ENCODE results near the gene PLN.
A peak's percentile ranks its signal among the peaks of the same experiment; 100 is the strongest.

PLN gene

GRCh38 chr6:118525913-118526780 is 21.9 kb upstream of the PLN start:
- Mint-ChIP-seq H3K4me3 (no peak overlapping the region), H3K9me3 (no peaks in the 10 kb centered on the region), H3K36me3 (peaks cover 48% of the 10 kb centered on the region), H3K4me1 (peaks cover 17% of the 10 kb centered on the region), H3K27me3 (no peaks in the 10 kb centered on the region), H3K27ac (no peak overlapping the region)
- no peak for ATAC-seq

GRCh38 chr6:118528129-118528528 is 20.0 kb upstream of the PLN start:
- no peak for ATAC-seq
- Mint-ChIP-seq H3K4me1 (peaks cover 29% of the 10 kb centered on the region), H3K4me3 (no peak overlapping the region), H3K9me3 (peaks cover 4% of the 10 kb centered on the region), H3K27me3 (no peaks in the 10 kb centered on the region), H3K27ac (no peak overlapping the region), H3K36me3 (peaks cover 45% of the 10 kb centered on the region)

GRCh38 chr6:118529756-118530155 is 18.3 kb upstream of the PLN start:
- Mint-ChIP-seq H3K27ac (no peak overlapping the region), H3K36me3 (peaks cover 44% of the 10 kb centered on the region)
- ATAC-seq = no peak

GRCh38 chr6:118530942-118531341 is 17.2 kb upstream of the PLN start:
- H3K4me1 Mint-ChIP-seq = peaks cover 32% of the 10 kb centered on the region
- H3K27me3 Mint-ChIP-seq = no peaks in the 10 kb centered on the region
- H3K27ac Mint-ChIP-seq = no peak overlapping the region
- ATAC-seq = no peak
- H3K4me3 Mint-ChIP-seq = no peak overlapping the region
- H3K9me3 Mint-ChIP-seq = peaks cover 4% of the 10 kb centered on the region
- peaks cover 34% of the 10 kb centered on the region for H3K36me3 Mint-ChIP-seq

More at GRCh38 chr6:118529756-118530155, 18.3 kb upstream of the PLN start:
- Mint-ChIP-seq H3K4me1 (peaks cover 30% of the 10 kb centered on the region), H3K4me3 (no peak overlapping the region), H3K9me3 (peaks cover 4% of the 10 kb centered on the region), H3K27me3 (no peaks in the 10 kb centered on the region)

- peaks cover 32% of the 10 kb centered on the region for H3K36me3 Mint-ChIP-seq
- no peak for ATAC-seq
- no peak overlapping the region for H3K27ac Mint-ChIP-seq
- H3K4me3 Mint-ChIP-seq = no peak overlapping the region
- no peaks in the 10 kb centered on the region for H3K27me3 Mint-ChIP-seq
- peaks cover 4% of the 10 kb centered on the region for H3K9me3 Mint-ChIP-seq
- peaks cover 31% of the 10 kb centered on the region for H3K4me1 Mint-ChIP-seq
These were observed 12.8 kb upstream of the PLN start for GRCh38 chr6:118535176-118535844.

GRCh38 chr6:118536478-118536877 is 11.6 kb upstream of the PLN start:
- H3K9me3 Mint-ChIP-seq = peaks cover 2% of the 10 kb centered on the region
- H3K4me3 Mint-ChIP-seq = no peak overlapping the region
- no peak for ATAC-seq
- H3K36me3 Mint-ChIP-seq = peaks cover 21% of the 10 kb centered on the region
- no peak overlapping the region for H3K27ac Mint-ChIP-seq
- H3K4me1 Mint-ChIP-seq = peaks cover 26% of the 10 kb centered on the region
- H3K27me3 Mint-ChIP-seq = no peaks in the 10 kb centered on the region

GRCh38 chr6:118537574-118537973 is 10.5 kb upstream of the PLN start:
- H3K27ac Mint-ChIP-seq = no peak overlapping the region
- peaks cover 19% of the 10 kb centered on the region for H3K4me1 Mint-ChIP-seq
- no peaks in the 10 kb centered on the region for H3K9me3 Mint-ChIP-seq
- no peaks in the 10 kb centered on the region for H3K27me3 Mint-ChIP-seq
- peaks cover 11% of the 10 kb centered on the region for H3K36me3 Mint-ChIP-seq
- no peak overlapping the region for H3K4me3 Mint-ChIP-seq
- ATAC-seq = no peak

- no peak overlapping the region for H3K4me3 Mint-ChIP-seq
- no peak for ATAC-seq
- H3K4me1 Mint-ChIP-seq = no peaks in the 10 kb centered on the region
- no peak overlapping the region for H3K27ac Mint-ChIP-seq
- peaks cover 5% of the 10 kb centered on the region for H3K36me3 Mint-ChIP-seq
- no peaks in the 10 kb centered on the region for H3K9me3 Mint-ChIP-seq
- H3K27me3 Mint-ChIP-seq = no peaks in the 10 kb centered on the region
These were observed 5.7 kb upstream of the PLN start for GRCh38 chr6:118542184-118542952.

GRCh38 chr6:118544105-118544504 is 4.0 kb upstream of the PLN start:
- Mint-ChIP-seq H3K4me3 (no peak overlapping the region), H3K4me1 (peaks cover 6% of the 10 kb centered on the region), H3K36me3 (peaks cover 5% of the 10 kb centered on the region), H3K9me3 (no peaks in the 10 kb centered on the region), H3K27me3 (no peaks in the 10 kb centered on the region), H3K27ac (no peak overlapping the region)
- no peak for ATAC-seq

- Mint-ChIP-seq H3K4me3 (no peak overlapping the region), H3K27me3 (no peaks in the 10 kb centered on the region), H3K4me1 (peaks cover 12% of the 10 kb centered on the region), H3K9me3 (no peaks in the 10 kb centered on the region), H3K36me3 (peaks cover 5% of the 10 kb centered on the region), H3K27ac (no peak overlapping the region)
- ATAC-seq = no peak
These were observed 1.8 kb upstream of the PLN start for GRCh38 chr6:118546164-118546879.

- Mint-ChIP-seq H3K4me3 (no peak overlapping the region), H3K9me3 (no peaks in the 10 kb centered on the region), H3K4me1 (peaks cover 14% of the 10 kb centered on the region)
These were observed 1.2 kb upstream of the PLN start for GRCh38 chr6:118546880-118547218.

GRCh38 chr6:118548613-118549012 is 517 bp downstream of the PLN start:
- peaks cover 3% of the 10 kb centered on the region for H3K36me3 Mint-ChIP-seq
- no peaks in the 10 kb centered on the region for H3K9me3 Mint-ChIP-seq
- ATAC-seq = no peak
- no peaks in the 10 kb centered on the region for H3K27me3 Mint-ChIP-seq
- H3K27ac Mint-ChIP-seq = no peak overlapping the region
- peaks cover 14% of the 10 kb centered on the region for H3K4me1 Mint-ChIP-seq
- H3K4me3 Mint-ChIP-seq = no peak overlapping the region

More at GRCh38 chr6:118546880-118547218, 1.2 kb upstream of the PLN start:
- Mint-ChIP-seq H3K27ac (no peak overlapping the region), H3K36me3 (peaks cover 5% of the 10 kb centered on the region), H3K27me3 (no peaks in the 10 kb centered on the region)
- no peak for ATAC-seq

GRCh38 chr6:118551063-118552053 is 3.3 kb downstream of the PLN start:
- peaks cover 14% of the 10 kb centered on the region for H3K4me1 Mint-ChIP-seq
- no peak overlapping the region for H3K4me3 Mint-ChIP-seq
- peaks cover 15% of the 10 kb centered on the region for H3K36me3 Mint-ChIP-seq
- no peaks in the 10 kb centered on the region for H3K27me3 Mint-ChIP-seq
- H3K27ac Mint-ChIP-seq = peak overlapping the region; percentile 2
- H3K9me3 Mint-ChIP-seq = no peaks in the 10 kb centered on the region
- no peak for ATAC-seq

- Mint-ChIP-seq H3K27me3 (no peaks in the 10 kb centered on the region), H3K4me3 (no peak overlapping the region), H3K27ac (no peak overlapping the region), H3K9me3 (no peaks in the 10 kb centered on the region), H3K4me1 (peaks cover 10% of the 10 kb centered on the region), H3K36me3 (peaks cover 15% of the 10 kb centered on the region)
- ATAC-seq = no peak
These were observed 5.0 kb downstream of the PLN start for GRCh38 chr6:118553132-118553531.

All from stimulated activated memory B cell treated with anti-CD40 and anti-IgM and Interleukin-4, amounts not matched to agents 10 μg/mL and 1 μg/mL and 100 μg/mL, for 72 hours (primary cell).